ENCODE measurements around the gene MYO1D.
A peak's percentile ranks its signal among the peaks of the same experiment; 100 is the strongest.

The MYO1D gene

GRCh38 chr17:32596206-32596605 lies 280.7 kb downstream of the MYO1D start:
- no peak overlapping the region for H3K4me3 ChIP-seq (replicated peaks; ENCODE audit: low read depth, low read length)
- TF ChIP-seq, protein P1, sequence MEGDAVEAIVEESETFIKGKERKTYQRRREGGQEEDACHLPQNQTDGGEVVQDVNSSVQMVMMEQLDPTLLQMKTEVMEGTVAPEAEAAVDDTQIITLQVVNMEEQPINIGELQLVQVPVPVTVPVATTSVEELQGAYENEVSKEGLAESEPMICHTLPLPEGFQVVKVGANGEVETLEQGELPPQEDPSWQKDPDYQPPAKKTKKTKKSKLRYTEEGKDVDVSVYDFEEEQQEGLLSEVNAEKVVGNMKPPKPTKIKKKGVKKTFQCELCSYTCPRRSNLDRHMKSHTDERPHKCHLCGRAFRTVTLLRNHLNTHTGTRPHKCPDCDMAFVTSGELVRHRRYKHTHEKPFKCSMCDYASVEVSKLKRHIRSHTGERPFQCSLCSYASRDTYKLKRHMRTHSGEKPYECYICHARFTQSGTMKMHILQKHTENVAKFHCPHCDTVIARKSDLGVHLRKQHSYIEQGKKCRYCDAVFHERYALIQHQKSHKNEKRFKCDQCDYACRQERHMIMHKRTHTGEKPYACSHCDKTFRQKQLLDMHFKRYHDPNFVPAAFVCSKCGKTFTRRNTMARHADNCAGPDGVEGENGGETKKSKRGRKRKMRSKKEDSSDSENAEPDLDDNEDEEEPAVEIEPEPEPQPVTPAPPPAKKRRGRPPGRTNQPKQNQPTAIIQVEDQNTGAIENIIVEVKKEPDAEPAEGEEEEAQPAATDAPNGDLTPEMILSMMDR (IDR thresholded peaks at IDR 0.05; ENCODE audit: low read depth, low read length, missing control alignments): no peak
- DNase-seq (ENCODE audit: extremely low read depth, low read depth): no peak

DNA sequence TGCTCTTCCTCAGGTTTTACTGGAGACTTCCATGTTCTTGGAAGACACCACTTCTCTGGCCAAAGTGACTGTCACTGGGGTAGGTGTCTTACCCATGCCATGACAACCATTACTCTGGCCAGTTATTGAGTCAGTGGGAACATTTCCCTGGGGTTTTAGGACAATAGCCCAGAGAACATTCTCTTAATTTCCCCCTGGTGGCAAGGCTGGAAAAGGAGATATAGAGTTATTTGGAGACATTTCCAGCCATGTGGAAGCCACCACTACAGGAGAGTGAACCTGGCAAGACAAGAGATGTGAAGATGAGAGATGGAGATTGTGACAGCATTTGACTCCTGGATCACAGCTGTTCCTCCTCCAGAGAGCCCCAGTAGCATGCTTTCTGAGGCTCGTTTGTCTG lies 283.9 kb downstream of the MYO1D start:
- TF ChIP-seq, protein P1 (IDR thresholded peaks at IDR 0.05; ENCODE audit: low read depth, low read length, missing control alignments): peak; percentile 10

DNA sequence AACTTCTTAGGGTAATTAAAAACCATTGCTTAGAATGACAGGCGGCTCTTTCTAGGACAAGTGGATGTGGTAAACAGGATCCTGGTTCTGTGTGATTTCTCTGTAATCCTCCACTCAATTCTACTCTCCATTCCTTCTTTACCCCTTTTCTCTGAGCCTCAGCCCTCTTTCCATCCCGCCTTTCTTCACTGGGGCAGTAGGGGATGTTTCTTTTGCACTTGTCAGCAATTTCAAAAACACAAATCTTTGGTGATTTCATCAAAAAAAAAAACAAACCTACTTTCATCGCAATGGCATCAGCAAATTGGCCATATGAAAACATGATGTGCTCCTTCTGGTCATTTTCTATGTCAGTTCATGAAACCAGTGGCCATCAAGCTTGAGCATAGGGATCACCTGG lies 285.5 kb downstream of the MYO1D start:
- DNase-seq (ENCODE audit: extremely low read depth, low read depth): no peak
- TF ChIP-seq, protein P1 (IDR thresholded peaks at IDR 0.05; ENCODE audit: low read depth, low read length, missing control alignments): no peak
- H3K4me3 ChIP-seq (replicated peaks; ENCODE audit: low read depth, low read length): no peak overlapping the region

More for the DNA sequence above, 283.9 kb downstream of the MYO1D start:
- H3K4me3 ChIP-seq (replicated peaks; ENCODE audit: low read depth, low read length): no peak overlapping the region
- DNase-seq (ENCODE audit: extremely low read depth, low read depth): no peak

DNA sequence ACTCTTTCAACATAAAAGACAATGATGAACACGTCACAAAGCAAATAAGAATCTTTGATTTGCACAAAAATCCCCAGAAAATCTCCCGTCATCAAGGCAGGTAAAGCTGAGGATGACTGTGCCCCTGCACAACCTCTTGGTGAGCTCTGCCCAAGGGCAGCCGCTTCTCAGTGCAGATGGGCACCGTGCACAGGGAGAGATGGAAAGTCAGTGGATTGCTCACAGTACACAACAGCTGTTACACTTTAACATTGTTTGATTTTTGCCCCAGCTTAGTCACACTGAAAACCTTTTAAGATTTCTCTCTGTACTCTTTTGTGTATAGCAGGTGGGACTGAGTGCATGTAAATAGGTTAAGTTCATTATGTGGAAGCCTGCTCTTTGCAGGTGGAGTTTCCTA lies 285.9 kb downstream of the MYO1D start:
- TF ChIP-seq, protein P1 (IDR thresholded peaks at IDR 0.05; ENCODE audit: low read depth, low read length, missing control alignments): no peak
- H3K4me3 ChIP-seq (replicated peaks; ENCODE audit: low read depth, low read length): no peak overlapping the region
- no peak for DNase-seq (ENCODE audit: extremely low read depth, low read depth)

DNA sequence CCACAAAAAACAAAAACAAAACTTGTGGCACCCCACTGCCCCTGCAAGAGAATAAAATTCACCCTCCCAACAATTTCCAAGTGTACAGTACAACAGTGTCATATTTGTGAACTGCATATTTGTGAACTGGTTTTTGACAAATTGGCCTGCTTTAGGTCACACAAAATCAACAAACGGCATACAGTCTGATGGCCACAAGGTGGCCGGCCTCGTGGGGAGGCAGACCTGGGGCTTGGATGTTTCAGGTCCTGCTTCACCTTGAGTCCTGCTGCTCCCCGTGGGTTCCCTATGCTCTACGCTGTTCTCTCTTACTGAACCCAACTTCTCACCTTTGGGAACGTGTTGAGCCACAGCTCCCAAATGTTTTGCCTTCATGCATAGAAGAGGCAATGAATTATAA lies 287.9 kb downstream of the MYO1D start:
- H3K4me3 ChIP-seq (replicated peaks; ENCODE audit: low read depth, low read length): no peak overlapping the region
- no peak for DNase-seq (ENCODE audit: extremely low read depth, low read depth)
- TF ChIP-seq, protein P1 (IDR thresholded peaks at IDR 0.05; ENCODE audit: low read depth, low read length, missing control alignments): peak; percentile 30

DNA sequence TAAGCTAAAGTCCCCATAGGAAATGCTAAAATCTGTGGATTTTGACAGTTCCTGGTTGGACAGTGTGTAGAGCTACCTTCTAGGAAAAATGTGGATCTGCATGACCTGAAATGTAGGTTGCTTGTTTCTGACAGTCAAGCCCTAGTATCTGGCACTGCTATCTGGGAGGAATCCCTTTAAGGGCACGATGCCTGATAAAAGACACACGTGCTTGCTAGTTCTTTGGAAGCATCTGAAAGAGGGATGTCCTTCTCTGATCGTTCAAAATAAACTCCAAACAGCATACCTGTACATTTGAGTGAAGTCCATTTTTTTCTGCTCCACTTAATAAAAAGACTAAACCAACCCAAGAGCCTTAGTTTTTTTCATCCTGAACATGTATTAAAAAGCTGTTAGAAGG lies 288.8 kb downstream of the MYO1D start:
- DNase-seq (ENCODE audit: extremely low read depth, low read depth): no peak
- no peak overlapping the region for H3K4me3 ChIP-seq (replicated peaks; ENCODE audit: low read depth, low read length)
- TF ChIP-seq, protein P1 (IDR thresholded peaks at IDR 0.05; ENCODE audit: low read depth, low read length, missing control alignments): no peak

- H3K4me3 ChIP-seq (replicated peaks; ENCODE audit: low read depth, low read length): no peak overlapping the region
- TF ChIP-seq, protein P1 (IDR thresholded peaks at IDR 0.05; ENCODE audit: low read depth, low read length, missing control alignments): no peak
- DNase-seq (ENCODE audit: extremely low read depth, low read depth): peak; percentile 49
Measured at GRCh38 chr17:32586666-32587065, 290.3 kb downstream of the MYO1D start.
